Left renal pelvis (tissue), 4 donors: Measurements from ENCODE around the gene CLN3. TPM values are rescaled to one million over a fixed set of nuclear protein-coding genes. Genes with fewer than 3 reads are reported as not detected.
A peak's percentile ranks its signal among the peaks of the same experiment; 100 is the strongest.
"Not testable (repeated sequence)": the region's sequence is repeated elsewhere in the genome, so short reads cannot be mapped to it uniquely, and the experiment has no call there.

Experiments used
- DNase-seq, 4 donors: peaks; one replicate each; pipeline ENCODE4 v3.0.0-alpha.2; 2013; ENCODE audit warnings: low read depth in 4 of 4, low spot score in 3 of 4
- polyA plus RNA-seq, 4 donors: library from polyadenylated mRNA; unstranded; fragments of 120-200 nt; gene quantifications; one replicate each; pipeline ENCODE4 v1.2.1, GENCODE V29; 2013; ENCODE audit not compliant: insufficient read length in 4 of 4

Gene CLN3
- polyA plus RNA-seq, result 10 to 100 TPM; 28.4 to 47.6 (median 31.9) TPM

DNA sequence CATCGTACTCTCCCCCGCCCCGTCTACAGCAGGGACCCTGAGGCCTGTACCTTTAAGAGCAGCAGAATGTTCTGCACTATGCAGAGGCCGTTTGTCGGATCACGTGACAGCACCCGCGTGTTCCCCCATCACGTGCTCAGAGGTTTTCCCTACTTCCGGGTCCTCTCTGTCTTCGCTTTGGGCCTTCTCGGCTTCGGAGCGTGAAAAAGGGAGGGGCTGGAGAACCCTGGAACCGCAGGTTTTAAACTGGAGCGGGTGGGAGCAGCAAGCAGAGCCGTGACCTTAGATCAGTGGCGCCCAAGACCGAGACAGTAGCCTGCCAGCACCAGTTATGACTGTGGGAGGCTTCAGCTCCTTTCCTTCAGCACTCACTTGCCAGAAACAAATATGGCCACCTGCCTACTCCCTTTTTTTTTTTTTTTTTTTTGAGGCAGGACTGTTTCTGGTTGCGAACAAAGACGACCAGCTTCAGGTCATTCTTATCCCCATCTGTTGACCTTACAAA, at the start of gene CLN3:
Gene CLN3, minus strand, starts transcription at position 105 of the 505 bp plus-strand sequence. CDS start 315 bp downstream, outside the sequence.
- DNase-seq, result peak; percentile 90 to 95 (median 93)

DNA sequence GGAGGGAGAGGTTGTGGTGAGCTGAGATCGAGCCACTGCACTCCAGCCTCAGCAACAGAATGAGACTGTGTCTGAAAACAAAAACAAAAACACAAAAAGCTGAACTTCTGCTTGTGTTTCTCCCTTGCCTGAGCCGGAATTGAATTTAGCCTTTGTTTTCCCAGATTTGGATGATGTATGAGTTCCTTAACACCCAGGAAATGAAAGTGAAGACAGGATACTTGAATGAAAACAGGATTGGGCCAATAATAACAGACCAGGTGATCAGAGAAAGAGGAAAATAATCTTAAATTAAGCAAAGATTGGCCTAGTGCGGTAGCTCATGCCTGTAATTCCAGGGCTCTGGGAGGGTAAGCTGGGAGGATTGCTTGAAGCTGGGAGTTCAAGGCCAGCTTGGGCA, 48.5 kb upstream of the CLN3 start:
- no peak for DNase-seq

DNA sequence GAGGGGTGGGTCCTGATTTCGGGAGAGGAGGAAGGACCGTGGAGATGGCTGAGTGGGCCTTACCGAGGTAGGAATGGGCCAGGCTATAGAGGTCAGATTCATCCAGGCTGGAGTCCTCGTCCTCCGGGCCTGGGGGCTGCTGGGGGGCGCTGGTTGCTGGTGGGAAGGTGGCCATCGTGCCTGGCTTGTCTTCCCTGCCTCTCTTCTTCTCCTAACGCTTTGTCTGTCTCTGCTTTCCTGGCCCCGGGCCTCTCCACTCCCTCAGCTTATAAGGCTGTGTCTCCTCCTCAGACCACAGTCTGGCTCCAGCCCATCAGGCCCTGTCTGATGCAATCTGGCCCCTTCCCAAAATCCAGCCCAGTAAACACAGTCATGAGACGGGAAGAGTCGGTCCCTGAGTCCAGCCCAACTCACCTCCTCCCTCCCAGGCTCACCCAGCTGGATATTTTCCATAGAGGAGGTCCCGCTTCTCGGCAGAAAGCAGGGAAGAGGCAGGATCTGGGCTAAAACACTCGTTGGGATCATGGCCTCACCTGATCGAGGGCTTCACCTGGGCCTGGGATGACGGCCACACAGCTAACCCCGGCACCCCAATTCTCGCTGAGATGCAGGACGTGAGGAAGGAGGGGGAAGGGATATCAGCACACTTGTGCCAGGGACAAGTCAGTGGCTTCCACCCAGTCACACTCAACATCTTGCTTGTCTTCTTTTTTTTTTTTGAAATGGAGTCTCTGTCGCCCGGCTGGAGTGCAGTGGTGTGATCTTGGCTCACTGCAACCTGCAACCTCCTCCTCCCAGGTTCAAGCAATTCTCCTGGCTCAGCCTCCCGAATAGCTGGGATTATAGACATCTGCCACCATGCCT, 47.1 kb upstream of the CLN3 start, which contains the start of gene NUPR1:
Gene NUPR1, minus strand, starts transcription at position 242 of the 864 bp plus-strand sequence. Its CDS starts 67 bp downstream, at position 175.
- DNase-seq, result peak; percentile 53 to 59 (median 57)

DNA sequence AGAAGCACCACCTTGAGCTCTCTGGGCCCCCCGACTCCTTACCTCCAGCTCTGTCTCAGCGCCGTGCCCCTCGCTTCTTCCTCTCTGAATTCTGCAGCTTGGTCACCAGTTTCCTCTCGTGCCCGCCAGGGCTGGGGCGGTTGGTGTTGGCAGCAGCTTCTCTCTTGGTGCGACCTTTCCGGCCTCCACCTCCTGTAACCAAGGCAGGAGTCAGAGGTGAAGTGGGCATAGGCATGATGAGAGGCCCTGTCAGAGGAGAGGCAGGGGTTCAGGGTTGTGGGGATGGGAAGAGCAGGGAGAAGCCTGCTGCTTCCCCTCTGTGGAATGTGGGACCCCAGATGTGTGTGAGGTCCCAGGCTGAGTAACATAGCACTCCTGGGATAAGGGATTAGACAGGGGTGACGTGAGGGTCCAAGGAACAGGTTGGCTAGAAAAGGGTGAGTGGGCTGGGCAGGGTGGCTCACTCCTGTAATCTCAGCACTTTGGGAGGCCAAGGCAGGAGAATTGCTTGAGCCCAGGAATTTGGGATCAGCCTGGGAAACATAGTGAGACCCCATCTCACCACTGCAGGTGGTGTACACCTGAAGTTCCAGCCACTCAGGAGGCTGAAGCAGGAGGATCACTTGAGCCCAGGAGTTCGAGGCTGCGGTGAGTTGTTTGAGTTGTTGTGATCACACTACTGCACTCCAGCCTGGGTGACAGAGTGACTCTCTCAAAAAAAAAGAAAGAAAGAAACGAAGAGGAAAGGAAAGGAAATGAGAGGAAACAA, 46.3 kb upstream of the CLN3 start:
- no peak for DNase-seq

DNA sequence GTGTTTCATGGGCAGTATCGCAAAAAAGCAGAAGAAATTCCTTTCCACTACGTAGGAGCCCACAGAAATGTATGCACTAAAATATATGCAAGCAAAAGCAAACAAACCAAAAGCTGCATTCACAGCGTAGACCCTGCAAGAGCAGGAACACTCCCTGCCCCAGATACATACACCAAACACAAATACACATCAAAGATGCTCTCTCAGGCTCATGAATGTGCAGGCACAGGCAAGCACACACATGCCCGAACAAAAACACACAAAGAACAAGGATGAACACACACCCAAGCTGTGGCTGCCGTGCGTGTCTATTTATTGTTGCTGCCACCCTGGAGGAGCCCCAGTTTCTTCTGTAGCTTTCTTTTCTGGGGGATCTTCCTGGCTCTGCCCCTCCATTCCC, 45.2 kb upstream of the CLN3 start:
- DNase-seq, result no peak

DNA sequence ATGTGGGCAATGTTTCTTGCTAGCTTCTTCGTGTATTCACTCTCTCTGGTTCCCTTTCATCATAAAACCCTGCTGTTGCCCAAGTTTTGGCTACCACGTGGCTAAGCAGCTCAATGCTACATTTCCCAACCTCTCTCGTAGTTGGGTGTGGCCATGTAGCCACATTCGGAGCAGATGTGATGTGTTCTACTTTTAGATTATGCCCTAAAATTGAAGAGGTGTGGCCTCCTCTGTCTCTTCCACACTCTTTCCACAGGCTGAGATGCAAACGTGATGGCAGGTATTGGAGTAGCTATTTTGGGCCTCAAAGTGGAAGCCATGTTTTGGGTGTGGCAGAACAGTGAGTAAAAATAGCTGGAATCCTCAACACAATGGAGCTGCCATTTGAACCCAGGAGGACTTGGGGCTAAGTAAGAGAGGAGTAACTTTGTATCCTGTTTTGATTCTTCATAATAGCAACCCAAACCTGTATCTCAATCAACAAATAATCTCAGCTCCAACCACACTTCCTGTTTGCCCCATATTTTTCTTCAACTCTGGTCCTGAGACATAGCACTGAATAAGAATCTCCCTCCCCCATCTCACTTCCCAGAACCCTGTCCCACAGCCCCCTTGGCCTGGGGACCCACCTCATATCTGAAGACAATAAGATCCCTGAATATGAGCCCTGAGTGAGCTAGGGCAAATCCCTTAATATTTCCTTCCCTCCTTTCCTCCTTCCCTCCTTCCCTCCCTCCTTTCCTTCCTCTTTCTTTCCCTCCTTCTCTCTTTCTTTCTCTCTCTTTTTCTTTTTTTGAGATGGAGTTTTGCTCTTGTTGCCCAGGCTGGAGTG, 42.9 kb upstream of the CLN3 start:
- DNase-seq, result no peak

DNA sequence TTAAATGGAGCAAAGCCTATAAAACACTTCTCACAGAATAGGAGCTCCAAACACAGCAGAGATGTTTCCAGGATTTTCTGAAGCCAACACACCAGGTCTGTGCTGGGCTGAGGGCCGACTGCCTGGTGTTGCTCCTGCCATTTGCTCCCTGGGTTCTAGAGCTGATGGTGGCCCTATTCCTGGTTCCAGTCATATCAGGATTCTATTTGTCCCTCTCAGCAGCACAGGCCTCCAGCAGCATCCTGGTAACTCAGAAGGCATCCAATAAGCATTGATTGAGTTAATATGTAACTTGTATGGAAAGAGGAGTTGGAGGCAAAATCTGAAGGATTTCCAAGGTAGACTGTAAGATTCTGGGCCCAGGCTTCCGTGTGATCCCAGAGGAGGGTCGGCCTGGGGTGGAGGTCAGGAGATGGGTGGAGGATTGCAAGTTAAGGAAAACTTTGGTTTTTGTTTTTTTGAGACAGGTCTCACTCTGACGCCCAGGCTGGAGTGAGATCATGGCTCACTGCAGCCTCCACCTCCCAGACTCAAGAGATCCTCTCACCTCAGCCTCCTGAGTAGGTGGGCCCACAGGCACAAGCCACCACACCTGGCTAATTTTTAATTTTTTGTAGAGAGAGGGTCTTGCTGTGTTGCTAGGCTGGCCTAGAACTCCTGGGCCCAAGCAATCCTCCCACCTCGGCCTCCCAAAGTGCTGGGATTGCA, 41.2 kb upstream of the CLN3 start:
- no peak for DNase-seq

DNA sequence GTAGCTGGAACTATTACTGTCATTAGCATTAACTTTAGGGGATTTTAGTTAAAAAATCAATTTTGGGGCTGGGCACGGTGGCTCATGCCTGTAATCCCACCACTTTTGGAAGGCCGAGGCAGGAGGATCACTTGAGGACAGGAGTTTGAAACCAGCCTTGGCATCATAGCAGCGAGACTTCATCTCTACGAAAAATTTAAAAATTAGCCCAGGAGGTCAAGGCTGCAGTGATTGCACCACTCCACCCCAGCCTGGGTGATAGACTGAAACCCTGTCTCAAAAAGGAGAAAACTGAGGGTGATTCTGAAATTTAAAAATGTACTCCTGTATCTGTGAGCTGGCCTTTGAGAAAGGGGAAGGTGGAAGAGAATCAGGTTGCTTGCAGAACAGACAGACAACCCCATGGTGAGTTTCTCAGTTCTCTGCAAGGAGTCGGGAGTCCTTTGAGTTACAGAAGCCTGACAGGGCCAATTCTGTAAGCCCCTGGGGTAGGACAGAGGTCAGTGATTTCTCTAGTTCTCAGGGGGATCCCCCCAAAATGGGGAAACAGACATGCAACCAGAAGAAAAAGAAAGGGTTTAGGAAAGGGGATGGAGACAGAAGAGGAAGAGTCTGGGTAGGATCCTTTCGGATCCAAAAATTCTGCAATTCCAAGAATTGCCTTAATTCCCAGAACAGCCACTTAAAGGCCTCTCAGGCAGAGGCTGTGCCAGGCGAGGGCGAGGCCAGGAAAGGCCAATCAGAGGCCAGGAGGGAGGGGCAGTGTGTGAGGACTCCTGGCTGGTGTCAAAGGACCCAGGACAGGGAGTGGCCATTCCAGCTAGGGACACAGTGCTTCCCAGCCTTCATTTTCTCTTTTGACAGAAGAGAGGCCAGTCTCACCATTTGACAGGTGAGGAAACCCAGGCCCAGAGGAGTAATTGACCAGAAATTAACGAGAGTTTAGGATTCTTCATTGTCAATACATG, 40.2 kb upstream of the CLN3 start:
- DNase-seq, result no peak

DNA sequence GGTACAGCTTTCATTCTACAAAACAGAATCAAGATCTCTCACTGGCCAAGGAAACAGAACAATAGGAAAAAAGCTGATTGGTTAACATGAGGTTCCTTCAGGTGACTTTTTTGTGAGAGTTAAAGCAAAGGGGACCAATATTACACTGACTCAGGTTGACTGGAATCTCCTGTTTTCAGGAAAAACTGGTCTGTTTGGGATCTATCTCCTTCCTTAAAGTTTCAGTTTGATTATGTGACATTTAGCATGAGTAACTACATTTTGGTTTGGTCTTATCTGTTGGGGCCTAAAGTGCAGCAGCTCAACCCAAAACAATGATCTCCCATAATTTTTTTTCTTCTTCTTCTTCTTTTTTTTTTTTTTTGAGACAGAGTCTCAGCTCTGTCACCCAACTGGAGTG, 37.2 kb upstream of the CLN3 start:
- no peak for DNase-seq

DNA sequence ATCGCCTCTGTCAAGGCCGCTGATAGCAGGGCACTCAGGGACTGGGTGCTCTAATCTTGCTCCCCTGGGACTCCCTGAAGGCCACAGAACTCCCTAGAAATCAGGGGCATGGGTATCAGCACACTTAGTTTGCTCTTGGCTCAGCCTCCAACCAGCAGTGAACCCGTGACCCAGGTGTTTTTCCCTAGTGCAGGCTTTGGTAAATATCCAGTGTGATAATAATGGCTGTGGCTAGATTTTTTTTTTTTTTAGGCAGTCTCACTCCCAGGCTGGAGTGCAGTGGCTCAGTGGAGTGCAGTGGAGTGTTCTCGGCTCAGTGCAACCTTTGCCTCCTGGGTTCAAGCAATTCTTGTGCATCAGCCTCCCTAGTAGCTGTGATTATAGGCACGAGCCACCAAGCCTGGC, 36.6 kb upstream of the CLN3 start:
- no peak for DNase-seq

DNA sequence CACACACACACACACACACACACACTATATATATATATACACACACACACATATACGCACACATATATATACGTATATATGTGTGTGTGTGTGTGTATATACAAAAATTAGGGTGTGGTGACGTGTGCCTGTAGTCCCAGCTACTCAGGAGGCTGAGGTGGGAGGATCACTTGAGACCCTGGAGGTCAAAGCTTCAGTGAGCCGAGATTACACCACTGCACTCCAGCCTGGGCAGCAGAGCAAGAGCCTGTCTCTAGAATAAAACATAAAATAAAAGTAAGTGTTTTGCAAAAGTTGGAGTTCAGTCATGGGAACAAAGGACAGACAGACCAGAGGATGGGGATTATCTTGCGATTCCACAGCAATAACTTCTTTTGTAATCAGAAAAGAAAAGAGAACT, 36.1 kb upstream of the CLN3 start:
- DNase-seq, result no peak

DNA sequence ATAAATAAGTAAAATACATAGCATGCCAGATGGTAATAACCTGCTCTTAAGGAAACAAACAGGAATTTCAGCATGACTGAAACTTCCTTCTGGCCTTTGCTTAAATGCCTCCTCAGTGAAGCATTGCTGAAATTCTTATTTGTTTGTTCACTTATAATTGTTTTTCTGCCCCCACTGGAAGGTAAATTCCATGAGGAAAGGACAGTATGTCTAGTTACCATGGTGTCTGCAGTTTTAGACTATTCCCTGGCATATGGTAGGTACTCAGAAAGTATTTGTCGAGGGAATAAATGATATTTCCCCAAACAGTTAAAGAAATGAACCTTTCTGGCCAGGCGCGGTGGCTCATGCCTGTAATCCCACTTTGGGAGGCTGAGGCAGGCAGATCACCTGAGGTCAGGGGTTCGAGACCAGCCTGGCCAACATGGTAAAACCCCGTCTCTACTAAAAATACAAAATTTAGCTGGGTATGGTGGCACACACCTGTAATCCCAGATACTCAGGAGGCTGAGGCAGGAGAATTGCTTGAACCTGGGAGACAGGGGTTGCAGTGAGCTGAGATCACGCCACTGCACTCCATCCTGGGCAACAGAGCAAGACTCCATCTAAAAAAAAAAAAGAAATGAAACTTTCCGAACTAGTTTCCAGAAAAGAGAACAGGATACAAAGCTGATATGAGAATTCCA, 35.4 kb upstream of the CLN3 start:
- not testable (repeated sequence) for DNase-seq

DNA sequence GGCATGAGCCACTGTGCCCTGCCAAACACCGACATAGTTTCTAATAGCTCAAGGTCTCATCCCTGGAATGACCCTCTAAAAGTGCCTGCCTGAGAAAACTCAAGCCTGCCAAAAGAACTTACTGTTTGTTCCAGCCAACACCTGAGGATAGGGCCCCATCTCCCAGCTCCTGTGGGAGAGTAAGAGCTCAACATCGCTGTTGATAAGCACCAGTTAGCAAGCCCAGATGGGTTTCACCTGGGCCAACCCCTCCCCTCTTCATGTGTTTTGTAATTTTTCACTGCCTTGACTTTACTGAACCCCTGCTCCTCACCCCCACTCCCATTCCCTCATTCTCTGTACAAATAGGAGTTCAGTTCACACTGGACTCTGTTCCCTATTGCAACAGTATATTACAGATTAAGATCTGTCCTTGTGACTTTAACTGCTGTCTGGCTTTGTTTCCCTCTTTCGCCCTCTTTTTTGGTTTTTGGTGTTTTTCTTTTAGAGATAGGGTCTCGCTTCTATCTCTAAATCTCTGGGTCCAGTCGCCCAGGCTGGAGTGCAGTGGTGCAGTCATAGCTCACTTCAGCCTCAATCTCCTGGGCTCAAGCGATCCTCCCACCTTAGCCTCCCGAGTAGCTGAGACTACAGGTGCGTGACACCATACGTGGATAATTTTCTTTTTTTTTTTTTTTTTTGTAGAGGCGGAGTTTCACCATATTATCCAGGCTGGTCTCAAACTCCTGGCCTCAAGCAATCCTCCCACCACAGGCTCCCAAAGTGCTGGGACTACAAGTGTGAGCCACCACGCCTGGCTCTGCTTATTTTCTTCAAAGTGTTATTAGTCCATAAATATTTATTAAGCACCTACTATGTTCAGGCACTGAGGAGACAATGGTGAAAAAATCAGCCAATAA, 34.6 kb upstream of the CLN3 start:
- no peak for DNase-seq

DNA sequence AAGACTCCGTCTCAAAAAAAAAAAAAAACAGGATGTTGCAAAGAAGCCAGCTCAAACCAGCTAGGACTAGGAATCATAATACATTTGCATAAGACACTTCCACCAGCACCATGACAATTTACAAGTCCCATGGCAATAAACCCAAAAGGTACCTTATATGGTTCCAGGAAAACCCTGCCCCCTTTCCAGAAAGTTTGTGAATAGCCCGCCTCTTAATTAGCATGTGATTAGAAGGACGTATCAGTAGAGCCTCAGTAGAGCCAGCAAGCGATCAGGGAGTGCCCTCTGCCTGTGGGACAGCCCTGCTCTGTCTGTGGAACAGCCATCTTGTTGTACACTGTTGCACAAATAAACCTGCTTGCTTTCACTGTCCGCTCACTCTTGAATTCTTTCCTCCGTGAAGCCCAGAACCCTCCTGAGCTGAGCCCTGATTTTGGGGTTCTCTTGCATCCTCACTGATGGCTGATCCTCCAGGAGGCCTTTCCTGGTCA, 32.9 kb upstream of the CLN3 start:
- no peak for DNase-seq

DNA sequence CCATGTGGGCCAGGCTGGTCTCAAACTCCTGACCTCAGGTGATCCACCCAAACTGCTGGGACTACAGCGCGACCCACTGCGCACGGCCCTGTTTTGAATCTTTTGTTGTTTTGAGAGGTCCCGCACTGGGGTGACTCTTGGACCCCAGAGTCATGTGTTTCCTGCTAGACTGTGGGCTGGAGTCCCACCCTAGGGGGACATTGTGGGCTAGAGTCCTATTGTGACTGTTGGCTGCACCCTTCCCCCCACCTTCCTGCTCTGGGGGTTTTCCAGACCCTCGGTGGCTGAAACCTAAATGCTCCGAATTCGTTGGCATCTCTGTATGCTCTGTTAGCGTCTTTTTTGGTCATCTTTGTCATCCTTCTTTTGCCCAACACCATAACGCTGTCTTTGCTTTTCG, 30.9 kb upstream of the CLN3 start:
- no peak for DNase-seq

DNA sequence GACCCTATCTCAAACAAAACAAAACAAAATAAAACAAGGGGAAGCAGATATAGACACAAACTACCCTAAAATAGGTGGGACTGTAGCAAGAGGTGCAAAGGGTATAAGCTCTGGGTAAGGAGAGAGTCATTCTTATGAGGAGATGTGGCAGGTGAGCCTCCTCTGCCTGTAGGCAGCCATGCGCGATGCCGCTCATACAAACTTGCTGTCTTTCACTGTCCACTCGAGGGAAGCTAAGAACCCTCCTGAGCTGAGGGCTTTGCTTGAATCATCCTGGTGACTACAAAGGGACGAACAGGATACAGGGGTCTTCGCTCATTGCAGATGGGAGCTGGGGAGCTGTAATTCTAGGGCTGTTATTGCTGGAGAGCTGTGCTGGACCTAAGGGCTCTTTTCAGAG, 29.6 kb upstream of the CLN3 start:
- DNase-seq, result no peak

DNA sequence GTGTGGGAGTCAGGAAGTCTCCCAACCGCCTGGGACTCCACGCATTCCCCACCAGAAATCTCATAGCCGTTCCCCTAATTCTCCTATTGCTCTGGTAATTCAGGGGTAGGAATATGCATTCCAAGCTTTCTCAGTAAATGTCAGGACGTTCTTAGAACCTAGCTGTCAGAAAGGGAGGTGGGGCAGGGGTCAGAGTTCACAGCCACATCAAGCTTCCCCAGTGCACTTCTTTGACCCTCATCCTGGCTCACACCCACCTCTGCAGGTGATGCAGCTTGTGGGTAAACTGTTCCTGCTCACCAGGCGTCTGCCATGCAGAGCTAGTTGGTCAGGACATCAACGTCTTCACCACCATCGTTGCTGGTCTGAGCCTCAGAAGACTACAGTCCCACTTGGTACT, 28.8 kb upstream of the CLN3 start:
- DNase-seq, result no peak
